IMR-90 (cell line): ENCODE data around the gene ICAM5. TPM values are rescaled to one million over a fixed set of nuclear protein-coding genes. Genes with fewer than 3 reads are reported as not detected.
A peak's percentile ranks its signal among the peaks of the same experiment; 100 is the strongest.

Experiments
- ATAC-seq: fragments of 200-7000 bp; cut with Tn5 transposase; 2 replicates; pipeline ENCODE4 v1.9.1; 2020; ENCODE audit warnings: low read depth, mild to moderate bottlenecking, moderate library complexity
- BruUV-seq: library from RNA; stranded (reverse); fragments of 400-500 nt; replicated peaks from 2 replicates; lab custom pipeline; 2021; lab: Mats Ljungman, UMichigan
- CTCF ChIA-PET: fragments of 300-600 bp; formaldehyde crosslinking; extraction: SDS; loops from one replicate; lab custom pipeline; 2021; ENCODE audit warnings: antibody characterized with exemption; lab: Yijun Ruan, JAX
- POLR2A ChIA-PET: fragments of 300-600 bp; sonication (Branson Sonifier 250); formaldehyde crosslinking; loops from one replicate; lab custom pipeline; 2022; ENCODE audit warnings: antibody characterized with exemption; ENCODE audit not compliant: unreplicated experiment; lab: Charles Lee
- DNase-seq: peaks from one replicate; pipeline ENCODE4 v3.0.0; 2013
- H2AFZ ChIP-seq: replicated peaks from 2 replicates; pipeline ENCODE3; 2013; ENCODE audit warnings: low read length, mild to moderate bottlenecking; ENCODE audit not compliant: poor library complexity
- H2AK5ac ChIP-seq: 2 replicates; pipeline ENCODE4 v1.6.1; 2013; ENCODE audit warnings: low read depth, low read length, inconsistent platforms
- H2AK9ac ChIP-seq: replicated peaks from 2 replicates; pipeline ENCODE3; 2013; ENCODE audit warnings: mild to moderate bottlenecking, low read depth, low read length, moderate library complexity; ENCODE audit not compliant: poor library complexity
- H2BK120ac ChIP-seq: 2 replicates; pipeline ENCODE4 v1.6.1; 2013; ENCODE audit warnings: low read depth, low read length, inconsistent platforms
- H2BK15ac ChIP-seq: 3 replicates; pipeline ENCODE4 v1.6.1; 2013; ENCODE audit warnings: low read depth, low read length, inconsistent platforms
- H2BK20ac ChIP-seq: 2 replicates; pipeline ENCODE4 v1.6.1; 2013; ENCODE audit warnings: low read depth, mild to moderate bottlenecking, inconsistent platforms, low read length, moderate library complexity
- H2BK5ac ChIP-seq: 2 replicates; pipeline ENCODE4 v1.6.1; 2013; ENCODE audit warnings: mild to moderate bottlenecking, low read depth, low read length, inconsistent platforms; ENCODE audit not compliant: poor library complexity, severe bottlenecking
- H3K14ac ChIP-seq: replicated peaks from 2 replicates; pipeline ENCODE4 v1.6.1; 2013; ENCODE audit warnings: low read depth, low read length, inconsistent platforms
- H3K18ac ChIP-seq: 2 replicates; pipeline ENCODE4 v1.6.1; 2013; ENCODE audit warnings: low read depth, low read length, control low read depth
- H3K23ac ChIP-seq: 2 replicates; pipeline ENCODE4 v1.6.1; 2013; ENCODE audit warnings: low read depth, low read length, inconsistent platforms
- H3K27ac ChIP-seq: 2 replicates; pipeline ENCODE4 v1.5.1; 2013; ENCODE audit warnings: mild to moderate bottlenecking, control low read depth, low read length; ENCODE audit not compliant: insufficient read depth
- H3K27me3 ChIP-seq: 2 replicates; pipeline ENCODE4 v1.6.1; 2013; ENCODE audit warnings: low read length; ENCODE audit not compliant: control insufficient read depth, insufficient read depth
- H3K36me3 ChIP-seq: 2 replicates; pipeline ENCODE4 v1.6.1; 2013; ENCODE audit warnings: low read length, mixed read lengths; ENCODE audit not compliant: control insufficient read depth, insufficient read depth
- H3K4ac ChIP-seq: 2 replicates; pipeline ENCODE4 v1.6.1; 2013; ENCODE audit warnings: low read depth, low read length, inconsistent platforms
- H3K4me1 ChIP-seq: 2 replicates; pipeline ENCODE4 v1.6.1; 2013; ENCODE audit warnings: low read length, mixed read lengths; ENCODE audit not compliant: control insufficient read depth, insufficient read depth
- H3K4me2 ChIP-seq: 2 replicates; pipeline ENCODE4 v1.6.1; 2013; ENCODE audit warnings: low read depth, mild to moderate bottlenecking, control low read depth, low read length, moderate library complexity
- H3K4me3 ChIP-seq: 2 replicates; pipeline ENCODE4 v1.5.1; 2013; ENCODE audit warnings: low read depth, mild to moderate bottlenecking, control low read depth, low read length, moderate library complexity; ENCODE audit not compliant: insufficient read depth
- H3K56ac ChIP-seq: 2 replicates; pipeline ENCODE4 v1.6.1; 2013; ENCODE audit warnings: low read length, inconsistent platforms; ENCODE audit not compliant: insufficient read depth; ENCODE audit errors: extremely low read depth
- H3K79me1 ChIP-seq, 2 experiments: 2 replicates each; pipeline ENCODE4 v1.6.1; 2013; ENCODE audit warnings: low read length in 2 of 2, inconsistent platforms in 1 of 2, low read depth in 1 of 2
- H3K9ac ChIP-seq: 2 replicates; pipeline ENCODE4 v1.6.1; 2013; ENCODE audit warnings: low read depth, low read length, control low read depth
- H3K9me1 ChIP-seq: 2 replicates; pipeline ENCODE4 v1.6.1; 2013; ENCODE audit warnings: low read length, inconsistent platforms; ENCODE audit not compliant: insufficient read depth
- H3K9me3 ChIP-seq: 2 replicates; pipeline ENCODE4 v1.6.1; 2013; ENCODE audit warnings: low read length; ENCODE audit not compliant: control insufficient read depth, insufficient read depth
- H4K20me1 ChIP-seq: 2 replicates; pipeline ENCODE4 v1.6.1; 2013; ENCODE audit warnings: low read length, inconsistent platforms; ENCODE audit not compliant: insufficient read depth
- H4K5ac ChIP-seq: 2 replicates; pipeline ENCODE4 v1.6.1; 2013; ENCODE audit warnings: mild to moderate bottlenecking, low read depth, low read length, control low read depth
- H4K8ac ChIP-seq, 2 experiments: 2 replicates each; pipeline ENCODE4 v1.6.1; 2013; ENCODE audit warnings: low read depth in 2 of 2, low read length in 2 of 2, control low read depth in 1 of 2, inconsistent platforms in 1 of 2
- H4K91ac ChIP-seq: 2 replicates; pipeline ENCODE4 v1.6.1; 2013; ENCODE audit warnings: low read depth, low read length, inconsistent platforms; ENCODE audit not compliant: insufficient read depth
- BHLHE40 ChIP-seq: fragments of 150-350 bp; IDR thresholded peaks from 2 replicates; pipeline ENCODE4 v1.6.1; 2016; ENCODE audit warnings: mild to moderate bottlenecking, low read depth, low read length
- CEBPB ChIP-seq: IDR thresholded peaks from 2 replicates; pipeline ENCODE4 v1.6.1; 2012; ENCODE audit warnings: low read depth, low read length, improper control_type of control experiment
- CHD1 ChIP-seq: IDR thresholded peaks from 2 replicates; pipeline ENCODE4 v1.6.1; 2012; ENCODE audit warnings: low read depth, low read length, improper control_type of control experiment
- CTCF ChIP-seq: conservative IDR thresholded peaks from 2 replicates; pipeline ENCODE4 v1.5.1; 2012; ENCODE audit warnings: mild to moderate bottlenecking, low read depth, low read length, improper control_type of control experiment
- ELK1 ChIP-seq: fragments of 150-350 bp; IDR thresholded peaks from 2 replicates; pipeline ENCODE4 v1.6.1; 2016; ENCODE audit warnings: low read depth, mild to moderate bottlenecking, low read length, moderate library complexity, borderline replicate concordance
- FOS ChIP-seq: fragments of 150-350 bp; IDR thresholded peaks from 2 replicates; pipeline ENCODE4 v1.6.1; 2016; ENCODE audit warnings: low read depth, low read length
- MAZ ChIP-seq: IDR thresholded peaks from 2 replicates; pipeline ENCODE4 v1.6.1; 2012; ENCODE audit warnings: low read depth, mild to moderate bottlenecking, low read length, improper control_type of control experiment, moderate library complexity, borderline replicate concordance
- MXI1 ChIP-seq: IDR thresholded peaks from 2 replicates; pipeline ENCODE4 v1.6.1; 2012; ENCODE audit warnings: low read depth, mild to moderate bottlenecking, low read length, moderate library complexity, borderline replicate concordance
- POLR2A ChIP-seq: IDR thresholded peaks from 2 replicates; pipeline ENCODE4 v1.6.1; 2012; ENCODE audit warnings: mild to moderate bottlenecking, low read depth, low read length
- RCOR1 ChIP-seq: IDR thresholded peaks from 2 replicates; pipeline ENCODE4 v1.6.1; 2012; ENCODE audit warnings: mild to moderate bottlenecking, low read length, improper control_type of control experiment; ENCODE audit not compliant: insufficient replicate concordance
- RFX5 ChIP-seq: IDR thresholded peaks from 2 replicates; pipeline ENCODE4 v1.8.0; 2012; ENCODE audit warnings: low read depth, mild to moderate bottlenecking, low read length, moderate library complexity
- SMC3 ChIP-seq: fragments of 150-350 bp; IDR thresholded peaks from 2 replicates; pipeline ENCODE4 v1.6.1; 2016; ENCODE audit warnings: low read depth, mild to moderate bottlenecking, antibody characterized with exemption, low read length, moderate library complexity
- USF2 ChIP-seq: fragments of 150-350 bp; IDR thresholded peaks from 2 replicates; pipeline ENCODE4 v1.6.1; 2017; ENCODE audit warnings: mild to moderate bottlenecking, antibody characterized with exemption, low read length, low read depth
- WGBS, 2 experiments: methylation state at CpG; one replicate each; pipeline versions ENCODE4 v1.1.5 to v1.1.7; 2013; ENCODE audit warnings: missing lambda C conversion rate in 2 of 2; ENCODE audit not compliant: insufficient read length in 1 of 2; ENCODE audit errors: extremely low coverage in 2 of 2; 5-methylcytosine and 5-hydroxymethylcytosine counted together
- dilution Hi-C: fragments of 300-500 bp; cut with HindIII; formaldehyde crosslinking; loops from one replicate; pipeline ENCODE4 v1.14.3; 2018; ENCODE audit warnings: low sequenced_read_pairs; ENCODE audit not compliant: unreplicated experiment
- in situ Hi-C: fragments of 300-500 bp; cut with MboI; formaldehyde crosslinking; loops from 3 replicates; pipeline ENCODE4 v1.14.3; 2019; ENCODE audit warnings: low sequenced_read_pairs, inconsistent platforms, mixed read lengths
- intact Hi-C: fragments of 100-400 bp; cut with micrococcal nuclease; formaldehyde crosslinking; loops from 2 replicates; pipeline ENCODE4 v1.10.0; 2022
- polyA plus RNA-seq, 3 experiments: library from polyadenylated mRNA; depleted of rRNA; stranded (reverse); fragments of >200 nt; gene quantifications; 2 replicates each; pipeline ENCODE4 v1.2.3, GENCODE V29; 2012; ENCODE audit warnings: low replicate concordance in 1 of 3
- total RNA-seq: library from RNA; depleted of rRNA; stranded (reverse); fragments of >200 nt; gene quantifications from 2 replicates; pipeline ENCODE4 v1.2.3, GENCODE V29; 2012

ICAM5 gene
- total and polyA plus RNA-seq, 2 of the 4 experiments (the other 2 are of a cell fraction), result 3.0 to 23.9 TPM

- Histone ChIP-seq H4K20me1 (peaks cover 26% of the 10 kb centered on the region), H3K18ac (no peak within 1 kb of the TSS), H3K4me2 (peak within 1 kb of the TSS; percentile 93), H3K4me1 (peaks cover 5% of the 10 kb centered on the region; the same call in 1 of the 2 replicates), H4K5ac (peak within 1 kb of the TSS; percentile 66), H3K56ac (peak within 1 kb of the TSS; percentile 93), H3K36me3 (peaks cover 21% of the 10 kb centered on the region), H3K4me3 (peak within 1 kb of the TSS; percentile 75), H3K27me3 (no peaks in the 10 kb centered on the region), H3K9me3 (no peaks in the 10 kb centered on the region), H3K23ac (peak within 1 kb of the TSS; percentile 77), H2AK9ac (peak within 1 kb of the TSS; percentile 99), H4K91ac (peak within 1 kb of the TSS; percentile 77), H2BK120ac (peak within 1 kb of the TSS; percentile 61; the same call in 1 of the 2 replicates), H3K79me1 (peaks cover 11 to 44% of the 10 kb centered on the region in 2 experiments), H2BK5ac (peak within 1 kb of the TSS; percentile 93), H3K14ac (peak within 1 kb of the TSS; percentile 75), H3K9me1 (no peaks in the 10 kb centered on the region; the same call in 1 of the 2 replicates), H2BK20ac (no peak within 1 kb of the TSS), H2AFZ (peak within 1 kb of the TSS; percentile 98), H3K9ac (peak within 1 kb of the TSS; percentile 83), H4K8ac (peak within 1 kb of the TSS; percentile 86 to 87), H3K4ac (peak within 1 kb of the TSS; percentile 86), H2AK5ac (peak within 1 kb of the TSS; percentile 90), H3K27ac (peak within 1 kb of the TSS; percentile 86), H2BK15ac (no peak within 1 kb of the TSS)
- DNase-seq, result peak; percentile 97
- dilution Hi-C loops (no loop called here), in situ Hi-C loops (no loop called here), intact Hi-C loops (loop anchor here (1.0 kb wide), 1 partner anchor 18 kb away; no protein-coding TSS in a partner anchor)
- CTCF ChIA-PET, result no interaction called here
- POLR2A ChIA-PET, result interaction anchor here (0.5 to 0.6 kb wide), 3 partner anchors 27 to 233 kb away, joined by 3 to 5 read pairs (median 4); no protein-coding TSS in a partner anchor
- BruUV-seq, result no TSS peak
- peak; percentile 89 for ATAC-seq
- 0% methylated on average over 27 of the region's 82 CpGs; no CpG with 5 or more reads in 1 of the 2 experiments for WGBS, 2 experiments
- peak; percentile 95 for TF ChIP-seq BHLHE40
- TF ChIP-seq CEBPB, result 0 out of 2 replicates have a peak, but pooled peaks have one; percentile 36
- peak; percentile 96 for TF ChIP-seq POLR2A
- 0 out of 2 replicates have a peak, but pooled peaks have one; percentile 23 for TF ChIP-seq MXI1
- no peak for TF ChIP-seq RFX5
- TF ChIP-seq ELK1, result no peak
- TF ChIP-seq CHD1, result peak; percentile 99; the same call in 1 of the 2 replicates
- TF ChIP-seq USF2, result no peak
- TF ChIP-seq RCOR1, result no peak
- TF ChIP-seq MAZ, result peak; percentile 76; the same call in 1 of the 2 replicates
- TF ChIP-seq SMC3, result no peak
- no peak for TF ChIP-seq FOS
- TF ChIP-seq CTCF, result no peak
These were observed 43.4 kb downstream of the ICAM5 start, which contains the start of gene RAVER1 for GRCh38 chr19:10332965-10333757. Gene RAVER1, minus strand, starts transcription at chr19:10333529. Its CDS starts 22 bp downstream, at chr19:10333507.
